ENCODE measurements around the gene B9D1. TPM values are rescaled to one million over a fixed set of nuclear protein-coding genes. Genes with fewer than 3 reads are reported as not detected.

B9D1 gene
- total RNA-seq, 1 donor from 2014 or later = 6.7 TPM

DNA sequence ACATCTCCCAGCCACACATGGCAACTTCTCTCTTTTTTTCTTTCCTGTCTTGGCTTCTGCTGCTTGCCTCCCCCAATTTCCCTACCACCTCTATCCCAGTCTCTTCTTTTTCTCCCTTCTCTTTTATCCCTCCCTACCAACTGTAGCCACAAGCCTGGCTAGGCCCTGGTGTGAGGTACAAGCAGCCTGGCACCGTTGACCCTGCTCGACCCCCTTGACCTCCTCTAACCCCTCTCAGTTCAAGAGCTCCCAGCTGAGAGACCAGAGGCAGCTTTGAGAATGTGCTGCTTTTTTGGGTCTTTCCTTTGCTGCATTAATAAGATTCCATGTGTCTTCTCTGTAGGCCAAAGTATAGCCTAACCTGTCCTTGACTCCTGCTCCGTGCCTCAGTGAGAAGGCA is 32.3 kb downstream of the B9D1 start:
- intact Hi-C loops (cut with micrococcal nuclease) = loop anchor here (10.0 kb wide), 1 partner anchor 45 kb away; no protein-coding TSS in a partner anchor
- no peaks in the 10 kb centered on the region for H3K27me3 Mint-ChIP-seq
- ChIA-PET POLR2A (no interaction called here), CTCF (interaction anchor here (2.7 kb wide), 1 partner anchor 8 kb away, joined by 11 read pairs; no protein-coding TSS in a partner anchor)
- H3K9me3 Mint-ChIP-seq = peaks cover 2% of the 10 kb centered on the region
- no peak for ATAC-seq (ENCODE audit: low read depth)
- no peak for DNase-seq
- H3K36me3 Mint-ChIP-seq (ENCODE audit: low read depth) = no peaks in the 10 kb centered on the region
- no peaks in the 10 kb centered on the region for H3K4me1 Mint-ChIP-seq
- H3K4me3 Mint-ChIP-seq = no peak overlapping the region
- TF ChIP-seq, protein P1, sequence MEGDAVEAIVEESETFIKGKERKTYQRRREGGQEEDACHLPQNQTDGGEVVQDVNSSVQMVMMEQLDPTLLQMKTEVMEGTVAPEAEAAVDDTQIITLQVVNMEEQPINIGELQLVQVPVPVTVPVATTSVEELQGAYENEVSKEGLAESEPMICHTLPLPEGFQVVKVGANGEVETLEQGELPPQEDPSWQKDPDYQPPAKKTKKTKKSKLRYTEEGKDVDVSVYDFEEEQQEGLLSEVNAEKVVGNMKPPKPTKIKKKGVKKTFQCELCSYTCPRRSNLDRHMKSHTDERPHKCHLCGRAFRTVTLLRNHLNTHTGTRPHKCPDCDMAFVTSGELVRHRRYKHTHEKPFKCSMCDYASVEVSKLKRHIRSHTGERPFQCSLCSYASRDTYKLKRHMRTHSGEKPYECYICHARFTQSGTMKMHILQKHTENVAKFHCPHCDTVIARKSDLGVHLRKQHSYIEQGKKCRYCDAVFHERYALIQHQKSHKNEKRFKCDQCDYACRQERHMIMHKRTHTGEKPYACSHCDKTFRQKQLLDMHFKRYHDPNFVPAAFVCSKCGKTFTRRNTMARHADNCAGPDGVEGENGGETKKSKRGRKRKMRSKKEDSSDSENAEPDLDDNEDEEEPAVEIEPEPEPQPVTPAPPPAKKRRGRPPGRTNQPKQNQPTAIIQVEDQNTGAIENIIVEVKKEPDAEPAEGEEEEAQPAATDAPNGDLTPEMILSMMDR (IDR thresholded peaks at IDR 0.05) = no peak
- no peak overlapping the region for H3K27ac Mint-ChIP-seq

DNA sequence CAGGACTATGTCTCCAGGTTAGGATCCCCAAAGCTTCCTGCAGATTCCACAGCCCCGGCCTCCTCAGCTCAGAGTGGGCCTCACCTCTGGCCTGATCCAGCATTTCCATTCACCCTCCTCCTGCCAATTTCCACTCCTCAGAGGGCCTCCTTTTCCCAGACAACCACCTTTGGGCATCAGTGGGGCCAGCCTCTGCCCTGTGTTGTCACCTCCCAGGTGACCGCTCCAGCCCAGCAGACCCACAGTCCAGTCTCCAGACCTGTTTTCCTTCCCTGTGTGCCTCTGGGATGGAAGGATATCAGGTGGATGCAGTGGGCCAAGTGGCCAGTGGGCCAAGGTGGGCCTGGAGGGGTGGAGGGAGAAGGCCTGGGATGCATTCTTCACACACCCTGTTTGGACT is 32.7 kb downstream of the B9D1 start:
- POLR2A ChIA-PET = no interaction called here
- H3K27me3 Mint-ChIP-seq = no peaks in the 10 kb centered on the region
- peaks cover 2% of the 10 kb centered on the region for H3K9me3 Mint-ChIP-seq
- CTCF ChIA-PET = interaction anchor here (2.7 kb wide), 1 partner anchor 9 kb away, joined by 11 read pairs; no protein-coding TSS in a partner anchor
- no peaks in the 10 kb centered on the region for H3K36me3 Mint-ChIP-seq (ENCODE audit: low read depth)
- H3K27ac Mint-ChIP-seq = no peak overlapping the region
- H3K4me1 Mint-ChIP-seq = no peaks in the 10 kb centered on the region
- H3K4me3 Mint-ChIP-seq = no peak overlapping the region
- TF ChIP-seq, protein P1 (IDR thresholded peaks at IDR 0.05) = no peak
- ATAC-seq (ENCODE audit: low read depth) (no peak), DNase-seq (no peak)
- intact Hi-C loops (cut with micrococcal nuclease) = loop anchor here (10.0 kb wide), 1 partner anchor 45 kb away; no protein-coding TSS in a partner anchor

DNA sequence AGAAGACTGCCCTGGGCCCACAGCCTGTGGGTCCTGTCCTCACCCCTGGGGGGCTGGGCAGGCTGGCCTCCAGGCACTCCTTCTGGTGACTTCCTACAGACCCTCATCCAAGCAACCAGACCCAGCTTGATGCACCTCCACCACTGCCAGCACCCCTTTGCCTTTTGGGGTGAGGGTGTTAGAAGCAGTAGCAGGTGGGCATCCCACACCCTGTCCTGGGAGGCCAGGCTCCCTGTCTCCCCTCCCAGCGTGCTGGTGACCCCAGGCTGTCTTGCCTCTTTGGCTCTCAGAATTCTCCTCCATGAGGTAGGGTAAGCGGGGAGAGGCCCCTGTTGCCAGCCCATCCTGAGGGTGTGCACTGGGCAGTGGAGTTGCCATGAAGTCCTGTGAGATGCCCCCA is 33.4 kb downstream of the B9D1 start:
- H3K27me3 Mint-ChIP-seq = no peaks in the 10 kb centered on the region
- ChIA-PET CTCF (interaction anchor here (2.7 kb wide), 1 partner anchor 9 kb away, joined by 11 read pairs; no protein-coding TSS in a partner anchor), POLR2A (no interaction called here)

DNA sequence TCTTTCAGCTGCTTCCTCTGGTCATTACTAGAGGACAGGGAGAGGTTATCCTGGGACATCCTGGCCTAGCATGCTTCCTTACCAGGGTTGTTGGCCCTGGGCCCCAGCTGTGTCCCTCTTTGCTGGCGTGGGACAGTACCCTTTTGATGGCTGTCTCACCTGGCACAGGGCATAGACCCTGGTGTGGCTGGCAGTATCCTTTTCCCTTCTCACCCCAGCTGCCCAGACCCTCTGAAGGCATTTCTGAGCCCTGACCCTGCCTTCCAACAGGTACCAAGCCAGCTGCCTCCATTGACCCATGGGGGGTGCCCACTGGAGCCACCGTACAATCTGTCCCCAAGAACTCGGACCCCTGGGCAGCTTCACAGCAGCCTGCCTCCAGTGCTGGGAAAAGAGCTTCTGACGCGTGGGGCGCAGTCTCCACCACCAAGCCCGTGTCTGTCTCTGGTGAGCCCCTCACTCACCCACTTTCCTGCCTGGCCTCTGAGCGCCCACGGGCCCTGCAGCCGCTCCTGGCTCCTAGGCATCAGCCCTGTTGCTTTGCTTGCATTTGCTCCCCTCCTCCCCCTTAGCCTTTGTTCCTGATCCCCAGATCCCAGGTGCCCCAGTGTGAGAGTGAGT is 34.0 kb downstream of the B9D1 start:
- intact Hi-C loops (cut with micrococcal nuclease) = no loop called here
- DNase-seq (no peak), ATAC-seq (ENCODE audit: low read depth) (no peak)
- CTCF ChIA-PET = interaction anchor here (2.7 kb wide), 1 partner anchor 10 kb away, joined by 11 read pairs; no protein-coding TSS in a partner anchor
- H3K4me1 Mint-ChIP-seq = no peaks in the 10 kb centered on the region
- no peaks in the 10 kb centered on the region for H3K27me3 Mint-ChIP-seq
- peaks cover 3% of the 10 kb centered on the region for H3K36me3 Mint-ChIP-seq (ENCODE audit: low read depth)
- H3K4me3 Mint-ChIP-seq = no peak overlapping the region
- no peak overlapping the region for H3K27ac Mint-ChIP-seq
- TF ChIP-seq, protein P1 (IDR thresholded peaks at IDR 0.05) = no peak
- peaks cover 2% of the 10 kb centered on the region for H3K9me3 Mint-ChIP-seq
- POLR2A ChIA-PET = no interaction called here

More for the DNA sequence above, 33.4 kb downstream of the B9D1 start:
- no peak for DNase-seq
- Mint-ChIP-seq H3K4me3 (no peak overlapping the region), H3K27ac (no peak overlapping the region), H3K36me3 (ENCODE audit: low read depth) (no peaks in the 10 kb centered on the region), H3K9me3 (peaks cover 2% of the 10 kb centered on the region), H3K4me1 (no peaks in the 10 kb centered on the region)
- intact Hi-C loops (cut with micrococcal nuclease) = no loop called here
- ATAC-seq (ENCODE audit: low read depth) = no peak
- TF ChIP-seq, protein P1 (IDR thresholded peaks at IDR 0.05) = no peak

DNA sequence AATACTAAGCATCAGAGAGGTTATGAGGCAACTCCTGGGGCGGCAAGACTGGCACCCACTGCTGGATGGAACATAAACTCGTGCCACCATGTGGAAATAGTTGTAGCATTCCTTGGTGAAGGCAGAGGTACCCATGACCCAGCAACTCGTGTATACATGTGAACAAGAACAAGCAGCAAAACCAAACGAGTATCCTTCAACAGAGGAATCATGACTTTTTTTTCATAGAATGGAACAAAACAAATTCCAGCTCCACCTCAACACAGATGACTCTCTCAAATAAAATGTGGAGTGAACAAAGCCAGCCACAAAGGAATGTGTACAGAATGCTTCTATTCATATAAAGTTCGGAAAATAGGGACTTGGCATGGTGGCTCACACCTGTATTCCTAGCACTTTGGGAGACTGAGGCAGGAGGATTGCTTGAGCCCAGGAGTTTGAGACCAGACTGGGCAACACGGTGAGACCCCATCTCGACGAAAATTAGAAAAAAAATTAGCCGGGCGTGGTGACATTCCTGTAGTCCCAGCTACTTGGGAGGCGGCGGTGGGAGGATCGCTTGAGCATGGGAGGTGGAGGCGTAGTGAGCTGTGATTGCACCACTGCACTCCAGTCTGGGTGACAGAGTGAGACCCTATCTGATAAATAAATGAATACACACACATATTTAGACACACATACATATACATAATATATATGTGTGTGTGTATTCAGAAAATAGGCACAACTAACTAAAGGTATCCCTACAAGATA is 35.3 kb downstream of the B9D1 start:
- DNase-seq (no peak), ATAC-seq (ENCODE audit: low read depth) (no peak)
- TF ChIP-seq, protein P1 (IDR thresholded peaks at IDR 0.05) = no peak
- POLR2A ChIA-PET = no interaction called here
- peaks cover 6% of the 10 kb centered on the region for H3K36me3 Mint-ChIP-seq (ENCODE audit: low read depth)
- CTCF ChIA-PET = interaction anchor here (2.7 kb wide), 1 partner anchor 11 kb away, joined by 11 read pairs; no protein-coding TSS in a partner anchor
- H3K27ac Mint-ChIP-seq = no peak overlapping the region
- no peaks in the 10 kb centered on the region for H3K4me1 Mint-ChIP-seq
- H3K9me3 Mint-ChIP-seq = peaks cover 2% of the 10 kb centered on the region
- no peaks in the 10 kb centered on the region for H3K27me3 Mint-ChIP-seq
- intact Hi-C loops (cut with micrococcal nuclease) = no loop called here
- H3K4me3 Mint-ChIP-seq = no peak overlapping the region
